Left lung (tissue), 10 donors: ENCODE measurements around the gene SNX25. TPM values are rescaled to one million over a fixed set of nuclear protein-coding genes. Genes with fewer than 3 reads are reported as not detected.
A peak's percentile ranks its signal among the peaks of the same experiment; 100 is the strongest.

ENCODE experiments used
- ATAC-seq: fragments of 200-7000 bp; cut with Tn5 transposase; one replicate; pipeline ENCODE4 v1.9.1; 2020; ENCODE audit warnings: moderate library complexity
- DNase-seq, 4 donors: peaks; one replicate each; pipeline ENCODE4 v3.0.0-alpha.2; 2013 to 2020
- H3K27ac ChIP-seq, 2 donors: fragments of 200-600 bp; sonication (generic) in 1 of 2; one replicate each; pipeline versions ENCODE4 v1.5.0 to v1.8.0; 2020 to 2021
- H3K27me3 ChIP-seq, 2 donors: fragments of 200-600 bp; sonication (generic) in 1 of 2; one replicate each; pipeline versions ENCODE4 v1.5.0 to v1.8.0; 2020 to 2021
- H3K36me3 ChIP-seq, 2 donors: fragments of 200-600 bp; sonication (generic) in 1 of 2; one replicate each; pipeline versions ENCODE4 v1.5.0 to v1.8.0; 2020 to 2021
- H3K4me1 ChIP-seq, 2 donors: fragments of 200-600 bp; one replicate each; pipeline ENCODE4 v1.8.0; 2021
- H3K4me3 ChIP-seq, 2 donors: fragments of 200-600 bp; sonication (generic) in 1 of 2; one replicate each; pipeline versions ENCODE4 v1.5.0 to v1.8.0; 2020 to 2021; ENCODE audit warnings: mild to moderate bottlenecking in 1 of 2
- H3K9me3 ChIP-seq, 2 donors: fragments of 200-600 bp; sonication (generic) in 1 of 2; one replicate each; pipeline versions ENCODE4 v1.5.0 to v1.8.0; 2020 to 2021
- intact Hi-C, 2 donors: fragments of 100-400 bp; cut with DNase I; formaldehyde crosslinking; loops; one replicate each; pipeline versions ENCODE4 v1.11.2 to v1.14.2; 2022
- polyA plus RNA-seq, 6 donors: library from polyadenylated mRNA; unstranded; fragments of 120-200 nt; gene quantifications; one replicate each; pipeline ENCODE4 v1.2.1, GENCODE V29; 2013; ENCODE audit not compliant: insufficient read length in 6 of 6
- total RNA-seq, 2 donors: library from RNA; stranded (reverse); fragmentation: NEBNext Ultra II Directional; extraction: Animal tissue kit (Norgen Biotek cat#: 25700); gene quantifications; one replicate each; pipeline ENCODE4 v1.2.1, GENCODE V29; 2021
- TF ChIP-seq, protein P1 (sequence below), 2 donors: fragments of 200-600 bp; sonication (generic) in 1 of 2; IDR thresholded peaks; one replicate each; pipeline versions ENCODE4 v1.5.0 to v1.8.0; 2021; ENCODE audit warnings: antibody characterized with exemption in 2 of 2
- donor health status: DM: no; HTN: yes; CAD: no.
- donor health status: DM: no; HTN: no; CAD: no.

The SNX25 gene
- total and polyA plus RNA-seq, 8 donors = 15.5 to 122 (median 18.9) TPM

- intact Hi-C loops = no loop called here
- DNase-seq (no peak), ATAC-seq (no peak)
- H3K9me3 ChIP-seq = no peaks in the 10 kb centered on the region
- H3K4me1 ChIP-seq = peaks cover 0 to 5% of the 10 kb centered on the region in 2 donors
- TF ChIP-seq, protein P1, sequence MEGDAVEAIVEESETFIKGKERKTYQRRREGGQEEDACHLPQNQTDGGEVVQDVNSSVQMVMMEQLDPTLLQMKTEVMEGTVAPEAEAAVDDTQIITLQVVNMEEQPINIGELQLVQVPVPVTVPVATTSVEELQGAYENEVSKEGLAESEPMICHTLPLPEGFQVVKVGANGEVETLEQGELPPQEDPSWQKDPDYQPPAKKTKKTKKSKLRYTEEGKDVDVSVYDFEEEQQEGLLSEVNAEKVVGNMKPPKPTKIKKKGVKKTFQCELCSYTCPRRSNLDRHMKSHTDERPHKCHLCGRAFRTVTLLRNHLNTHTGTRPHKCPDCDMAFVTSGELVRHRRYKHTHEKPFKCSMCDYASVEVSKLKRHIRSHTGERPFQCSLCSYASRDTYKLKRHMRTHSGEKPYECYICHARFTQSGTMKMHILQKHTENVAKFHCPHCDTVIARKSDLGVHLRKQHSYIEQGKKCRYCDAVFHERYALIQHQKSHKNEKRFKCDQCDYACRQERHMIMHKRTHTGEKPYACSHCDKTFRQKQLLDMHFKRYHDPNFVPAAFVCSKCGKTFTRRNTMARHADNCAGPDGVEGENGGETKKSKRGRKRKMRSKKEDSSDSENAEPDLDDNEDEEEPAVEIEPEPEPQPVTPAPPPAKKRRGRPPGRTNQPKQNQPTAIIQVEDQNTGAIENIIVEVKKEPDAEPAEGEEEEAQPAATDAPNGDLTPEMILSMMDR (IDR thresholded peaks at IDR 0.05) = no peak
- H3K27ac ChIP-seq = peak overlapping the region in 1 of 2 donors; percentile 40
- H3K36me3 ChIP-seq = no peaks in the 10 kb centered on the region
- H3K4me3 ChIP-seq = no peak overlapping the region
- H3K27me3 ChIP-seq = no peaks in the 10 kb centered on the region
These were observed 61.5 kb downstream of the SNX25 start for GRCh38 chr4:185270885-185271284.

DNA sequence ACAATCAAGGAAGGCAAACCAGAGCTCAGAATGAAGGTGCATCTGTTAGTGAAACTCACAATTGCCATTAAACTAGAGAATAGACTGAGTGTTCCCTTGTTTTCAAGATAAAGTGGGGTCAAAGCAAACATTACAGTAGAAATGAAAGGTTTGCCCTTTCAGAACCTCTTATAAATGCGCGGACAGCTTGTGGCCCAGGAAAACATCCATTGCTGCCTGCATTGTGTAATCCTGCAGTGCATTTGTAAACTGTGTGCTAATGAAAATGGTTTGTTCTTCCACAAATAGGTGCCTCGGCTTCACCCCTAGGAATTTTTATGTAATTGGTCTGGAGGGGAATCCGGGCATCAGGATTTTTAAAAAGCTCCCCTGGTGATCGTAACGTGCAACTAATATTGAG, 62.8 kb downstream of the SNX25 start:
- DNase-seq (no peak), ATAC-seq (peak; percentile 44)
- Histone ChIP-seq H3K36me3 (no peaks in the 10 kb centered on the region), H3K27me3 (no peaks in the 10 kb centered on the region), H3K27ac (peak overlapping the region; percentile 4 to 40), H3K9me3 (no peaks in the 10 kb centered on the region), H3K4me1 (peaks cover 0 to 5% of the 10 kb centered on the region in 2 donors), H3K4me3 (no peak overlapping the region)
- intact Hi-C loops = no loop called here
- TF ChIP-seq, protein P1 (IDR thresholded peaks at IDR 0.05) = no peak

DNA sequence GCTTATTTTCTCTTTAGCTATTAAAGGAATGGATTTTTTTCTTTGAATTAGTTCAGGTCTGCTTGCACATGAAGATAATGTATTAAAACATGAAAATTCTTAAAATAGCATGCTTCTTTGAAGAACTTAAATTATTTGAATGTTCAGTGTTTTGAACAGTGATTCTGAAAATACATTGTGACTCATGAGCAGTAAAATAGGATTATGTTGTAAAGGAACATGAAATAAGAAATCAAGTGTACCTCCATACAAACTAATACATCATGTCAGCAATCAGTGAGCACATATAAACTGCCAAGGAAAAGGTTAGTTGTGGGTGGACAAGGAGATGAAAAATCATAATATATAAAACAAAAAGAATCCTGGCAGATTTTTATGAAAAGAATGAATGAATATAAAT, 66.1 kb downstream of the SNX25 start:
- no peak for ATAC-seq
- Histone ChIP-seq H3K9me3 (no peaks in the 10 kb centered on the region), H3K4me1 (no peaks in the 10 kb centered on the region), H3K27me3 (no peaks in the 10 kb centered on the region), H3K36me3 (no peaks in the 10 kb centered on the region), H3K4me3 (no peak overlapping the region), H3K27ac (no peak overlapping the region)
- intact Hi-C loops = no loop called here
- TF ChIP-seq, protein P1 (IDR thresholded peaks at IDR 0.05) = no peak
- no peak for DNase-seq

DNA sequence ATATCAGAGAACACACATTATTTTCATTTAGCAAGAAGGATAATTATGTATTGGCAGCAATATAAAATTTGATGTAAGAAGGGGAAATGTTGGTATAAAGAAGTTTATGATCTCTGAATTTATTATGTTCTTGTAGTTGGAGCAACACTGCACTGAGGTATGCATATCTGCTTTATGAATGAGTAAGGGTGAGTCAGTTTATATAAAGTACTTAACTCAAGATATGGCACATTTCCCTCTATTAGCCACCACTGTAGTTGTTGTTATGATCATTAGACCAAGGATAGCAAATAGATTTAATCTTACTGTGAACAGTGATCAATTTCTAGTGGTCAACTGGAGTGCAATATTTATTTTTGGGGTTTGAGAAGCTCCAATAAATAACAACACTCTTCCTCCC, 66.6 kb downstream of the SNX25 start:
- intact Hi-C loops = no loop called here
- Histone ChIP-seq H3K27ac (no peak overlapping the region), H3K9me3 (no peaks in the 10 kb centered on the region), H3K4me3 (no peak overlapping the region), H3K36me3 (no peaks in the 10 kb centered on the region), H3K27me3 (no peaks in the 10 kb centered on the region), H3K4me1 (no peaks in the 10 kb centered on the region)
- DNase-seq = no peak
- TF ChIP-seq, protein P1 (IDR thresholded peaks at IDR 0.05) = no peak
- no peak for ATAC-seq

- intact Hi-C loops = no loop called here
- Histone ChIP-seq H3K27me3 (no peaks in the 10 kb centered on the region), H3K4me3 (no peak overlapping the region), H3K27ac (no peak overlapping the region), H3K36me3 (no peaks in the 10 kb centered on the region), H3K4me1 (peaks cover 0 to 5% of the 10 kb centered on the region in 2 donors), H3K9me3 (no peaks in the 10 kb centered on the region)
- ATAC-seq (no peak), DNase-seq (no peak)
- TF ChIP-seq, protein P1 (IDR thresholded peaks at IDR 0.05) = no peak
These were observed 69.3 kb downstream of the SNX25 start for GRCh38 chr4:185278716-185279115.
